Vagina (tissue), 2 donors: Measurements from ENCODE around the gene RAB28. TPM values are rescaled to one million over a fixed set of nuclear protein-coding genes. Genes with fewer than 3 reads are reported as not detected.

Source experiments
- DNase-seq, 2 donors: peaks; one replicate each; pipeline ENCODE4 v3.0.0-alpha.2; 2017; ENCODE audit errors: extremely low spot score in 2 of 2
- H3K27ac ChIP-seq: fragments of 200-600 bp; sonication (generic); one replicate; pipeline ENCODE4 v1.5.1; 2019
- H3K27me3 ChIP-seq: fragments of 200-600 bp; sonication (generic); one replicate; pipeline ENCODE4 v1.5.1; 2019
- H3K36me3 ChIP-seq, 2 donors: fragments of 200-600 bp; sonication (generic); one replicate each; pipeline ENCODE4 v1.5.1; 2017 to 2019
- H3K4me1 ChIP-seq: fragments of 200-600 bp; sonication (generic); one replicate; pipeline ENCODE4 v1.5.1; 2019
- H3K4me3 ChIP-seq, 2 donors: fragments of 200-600 bp; sonication (generic); 1 replicate in 1 of 2; 2 replicates in 1 of 2; pipeline ENCODE4 v1.5.1; 2016 to 2019
- H3K9me3 ChIP-seq: fragments of 200-600 bp; sonication (generic); one replicate; pipeline ENCODE4 v1.5.1; 2019
- POLR2A ChIP-seq, 2 donors: fragments of 450-650 bp; IDR thresholded peaks; one replicate each; pipeline ENCODE4 v1.6.1; 2017; ENCODE audit warnings: antibody characterized with exemption in 2 of 2, mild to moderate bottlenecking in 2 of 2, moderate library complexity in 2 of 2
- POLR2AphosphoS5 ChIP-seq, 2 donors: sonication (generic); formaldehyde crosslinking; IDR thresholded peaks; one replicate each; pipeline ENCODE4 v1.9.0; 2017; ENCODE audit warnings: antibody characterized with exemption in 2 of 2, mild to moderate bottlenecking in 2 of 2, low read depth in 1 of 2; ENCODE audit not compliant: insufficient read depth in 1 of 2
- intact Hi-C: fragments of 100-400 bp; cut with DNase I; formaldehyde crosslinking; loops from one replicate; pipeline ENCODE4 v1.15.1; 2023
- total RNA-seq: library from RNA; depleted of rRNA; stranded (reverse); fragments of >200 nt; gene quantifications from one replicate; pipeline ENCODE4 v1.2.3, GENCODE V29; 2016
- TF ChIP-seq, protein P1 (sequence below), 3 experiments: fragments of 450-650 bp in 2 of 3; fragments of 200-600 bp in 1 of 3; sonication (generic) in 1 of 3; IDR thresholded peaks; one replicate each; pipeline ENCODE4 v1.5.1; 2017 to 2019; ENCODE audit warnings: antibody characterized with exemption in 3 of 3, mild to moderate bottlenecking in 2 of 3, moderate library complexity in 2 of 3

The RAB28 gene
- total RNA-seq, 1 donor from 2014 or later, result 182 TPM

DNA sequence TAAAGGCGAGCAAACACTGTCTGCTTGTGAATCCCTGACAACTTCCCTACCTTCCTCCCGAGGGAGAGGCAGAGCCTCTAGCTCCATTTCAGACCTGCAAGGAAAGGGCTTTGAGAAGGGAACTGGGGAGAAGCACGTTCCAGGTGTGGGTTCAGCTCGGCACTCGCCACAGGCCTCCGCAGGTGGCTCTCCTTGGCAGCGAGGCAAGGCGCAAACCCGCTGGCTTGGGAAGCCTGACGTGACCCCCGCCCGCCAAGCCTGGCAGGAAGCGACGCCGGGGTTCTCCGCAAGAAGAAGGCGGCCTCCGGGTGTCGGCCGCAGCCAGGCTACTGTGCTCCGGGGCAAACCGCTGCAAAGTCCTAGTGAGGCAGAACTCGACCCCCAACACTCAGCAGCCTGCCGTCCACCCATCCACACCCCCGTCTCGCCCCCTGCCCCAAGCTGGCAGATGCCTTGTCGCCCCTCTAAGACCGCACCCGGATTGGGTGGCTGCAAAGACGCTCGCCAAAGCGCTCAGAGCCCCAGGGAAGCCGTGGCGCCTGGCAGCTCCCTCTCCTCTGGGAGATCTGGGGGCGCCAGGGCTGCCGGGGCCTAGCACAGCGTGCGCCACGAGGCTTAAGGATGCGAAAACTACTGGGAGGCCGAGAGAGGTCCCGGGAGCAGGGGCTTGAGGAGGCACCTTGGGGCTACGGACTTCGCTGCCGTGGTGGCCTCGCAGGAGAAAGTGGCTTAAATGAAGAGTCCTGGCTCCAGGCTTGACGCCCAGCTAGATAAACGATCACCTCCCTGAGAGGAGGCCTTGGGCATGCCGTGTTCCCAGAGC is 38.4 kb upstream of the RAB28 start:
- no peaks in the 10 kb centered on the region for H3K36me3 ChIP-seq
- peaks cover 11% of the 10 kb centered on the region for H3K4me1 ChIP-seq
- H3K4me3 ChIP-seq, result no peak overlapping the region
- peaks cover 8% of the 10 kb centered on the region for H3K27me3 ChIP-seq
- H3K27ac ChIP-seq, result no peak overlapping the region
- TF ChIP-seq POLR2A (IDR thresholded peaks at IDR 0.05) (no peak), POLR2AphosphoS5 (IDR thresholded peaks at IDR 0.05; ENCODE audit: insufficient read depth in 1 of 2, low read depth in 1 of 2) (no peak)
- TF ChIP-seq, protein P1, sequence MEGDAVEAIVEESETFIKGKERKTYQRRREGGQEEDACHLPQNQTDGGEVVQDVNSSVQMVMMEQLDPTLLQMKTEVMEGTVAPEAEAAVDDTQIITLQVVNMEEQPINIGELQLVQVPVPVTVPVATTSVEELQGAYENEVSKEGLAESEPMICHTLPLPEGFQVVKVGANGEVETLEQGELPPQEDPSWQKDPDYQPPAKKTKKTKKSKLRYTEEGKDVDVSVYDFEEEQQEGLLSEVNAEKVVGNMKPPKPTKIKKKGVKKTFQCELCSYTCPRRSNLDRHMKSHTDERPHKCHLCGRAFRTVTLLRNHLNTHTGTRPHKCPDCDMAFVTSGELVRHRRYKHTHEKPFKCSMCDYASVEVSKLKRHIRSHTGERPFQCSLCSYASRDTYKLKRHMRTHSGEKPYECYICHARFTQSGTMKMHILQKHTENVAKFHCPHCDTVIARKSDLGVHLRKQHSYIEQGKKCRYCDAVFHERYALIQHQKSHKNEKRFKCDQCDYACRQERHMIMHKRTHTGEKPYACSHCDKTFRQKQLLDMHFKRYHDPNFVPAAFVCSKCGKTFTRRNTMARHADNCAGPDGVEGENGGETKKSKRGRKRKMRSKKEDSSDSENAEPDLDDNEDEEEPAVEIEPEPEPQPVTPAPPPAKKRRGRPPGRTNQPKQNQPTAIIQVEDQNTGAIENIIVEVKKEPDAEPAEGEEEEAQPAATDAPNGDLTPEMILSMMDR (IDR thresholded peaks at IDR 0.05), result no peak
- intact Hi-C loops, result no loop called here
- DNase-seq, result no peak
- H3K9me3 ChIP-seq, result peaks cover 7% of the 10 kb centered on the region

GRCh38 chr4:13521047-13521446 is 36.9 kb upstream of the RAB28 start:
- H3K27ac ChIP-seq, result no peak overlapping the region
- TF ChIP-seq POLR2AphosphoS5 (IDR thresholded peaks at IDR 0.05; ENCODE audit: insufficient read depth in 1 of 2, low read depth in 1 of 2), result no peak
- no peak for TF ChIP-seq POLR2A (IDR thresholded peaks at IDR 0.05)
- TF ChIP-seq, protein P1 (IDR thresholded peaks at IDR 0.05), result no peak
- no peak for DNase-seq
- H3K27me3 ChIP-seq, result peaks cover 8% of the 10 kb centered on the region
- no peaks in the 10 kb centered on the region for H3K36me3 ChIP-seq
- peaks cover 7% of the 10 kb centered on the region for H3K9me3 ChIP-seq
- no peak overlapping the region for H3K4me3 ChIP-seq
- H3K4me1 ChIP-seq, result peaks cover 10% of the 10 kb centered on the region
- intact Hi-C loops, result no loop called here

- intact Hi-C loops, result no loop called here
- Histone ChIP-seq H3K9me3 (no peaks in the 10 kb centered on the region), H3K27ac (no peak overlapping the region), H3K27me3 (no peaks in the 10 kb centered on the region), H3K4me3 (no peak overlapping the region), H3K4me1 (no peaks in the 10 kb centered on the region), H3K36me3 (no peaks in the 10 kb centered on the region)
- DNase-seq, result no peak
- no peak for TF ChIP-seq POLR2A (IDR thresholded peaks at IDR 0.05)
Measured at GRCh38 chr4:13516315-13516860, 32.2 kb upstream of the RAB28 start.

DNA sequence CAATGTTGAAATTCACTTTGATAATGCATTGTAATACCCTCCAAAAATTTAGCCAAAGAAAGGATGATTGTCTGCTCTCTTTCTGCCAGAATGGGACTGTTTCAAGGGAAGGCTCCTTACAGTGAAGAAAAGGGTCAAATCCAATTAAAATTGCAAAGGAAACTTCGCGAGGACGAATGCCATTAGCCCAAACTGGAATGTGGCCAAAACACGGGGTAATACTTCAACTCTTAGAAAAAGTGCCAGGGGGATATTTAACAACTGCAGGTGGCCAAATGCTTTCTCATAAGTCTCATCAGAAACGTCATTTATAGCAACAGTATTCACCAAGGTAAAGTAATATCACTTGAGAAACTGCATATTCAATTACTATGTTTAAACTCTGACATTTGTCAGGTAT is 31.1 kb upstream of the RAB28 start:
- Histone ChIP-seq H3K4me1 (no peaks in the 10 kb centered on the region), H3K4me3 (no peak overlapping the region), H3K27me3 (no peaks in the 10 kb centered on the region), H3K36me3 (no peaks in the 10 kb centered on the region), H3K9me3 (no peaks in the 10 kb centered on the region), H3K27ac (no peak overlapping the region)
- intact Hi-C loops, result no loop called here
- TF ChIP-seq, protein P1 (IDR thresholded peaks at IDR 0.05), result no peak
- TF ChIP-seq POLR2A (IDR thresholded peaks at IDR 0.05) (no peak), POLR2AphosphoS5 (IDR thresholded peaks at IDR 0.05; ENCODE audit: insufficient read depth in 1 of 2, low read depth in 1 of 2) (no peak)
- DNase-seq, result no peak

DNA sequence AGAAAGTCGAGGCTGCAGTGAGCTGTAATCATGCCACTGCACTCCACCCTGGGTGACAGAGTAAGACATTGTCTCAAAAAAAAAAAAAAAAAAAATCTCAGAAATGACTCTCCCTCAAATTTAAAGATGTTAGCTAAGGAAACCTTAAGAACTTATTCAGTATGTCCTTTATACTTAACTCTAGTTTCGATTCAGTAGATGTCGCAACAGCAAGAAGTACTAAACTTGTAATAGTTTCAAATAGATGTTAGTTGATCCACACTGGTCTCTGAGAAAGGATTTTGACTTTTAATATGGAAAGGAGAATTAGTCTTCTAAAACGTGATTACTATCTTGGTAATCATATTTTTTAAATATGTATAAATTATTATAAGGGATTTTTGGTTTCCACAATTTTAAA is 30.6 kb upstream of the RAB28 start:
- DNase-seq, result no peak
- Histone ChIP-seq H3K9me3 (no peaks in the 10 kb centered on the region), H3K27ac (no peak overlapping the region), H3K27me3 (no peaks in the 10 kb centered on the region), H3K4me3 (no peak overlapping the region), H3K36me3 (no peaks in the 10 kb centered on the region), H3K4me1 (no peaks in the 10 kb centered on the region)
- intact Hi-C loops, result no loop called here
- TF ChIP-seq POLR2A (IDR thresholded peaks at IDR 0.05) (no peak), POLR2AphosphoS5 (IDR thresholded peaks at IDR 0.05; ENCODE audit: insufficient read depth in 1 of 2, low read depth in 1 of 2) (no peak)
- TF ChIP-seq, protein P1 (IDR thresholded peaks at IDR 0.05), result no peak
